Measurements from ENCODE around the gene OXCT1.

OXCT1 gene

DNA sequence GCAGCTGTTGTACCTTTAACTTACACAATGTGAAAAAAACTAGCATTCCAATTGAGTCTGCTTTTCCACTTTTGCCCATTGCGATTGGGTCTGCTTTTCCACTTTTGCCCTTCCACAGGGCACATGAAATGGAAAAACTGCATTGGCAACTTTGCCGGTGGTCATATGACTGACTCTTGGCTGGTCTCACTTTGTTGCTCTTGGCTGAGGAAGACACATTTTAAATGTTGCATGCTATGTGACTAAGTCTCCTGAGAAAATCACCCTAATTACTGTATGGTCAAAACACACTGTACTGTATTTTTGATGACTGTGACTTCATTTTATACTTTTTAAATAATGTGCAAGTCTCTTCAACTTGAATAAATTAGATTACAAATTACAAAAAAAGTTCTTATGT lies 1.6 kb upstream of the OXCT1 start:
- DNase-seq (ENCODE audit: low read depth) = peak; percentile 40
- no peak for TF ChIP-seq CTCF (conservative IDR thresholded peaks at IDR 0.05; ENCODE audit: low read depth, low read length)
- H3K4me3 ChIP-seq (ENCODE audit: low read depth, low read length) = no peak overlapping the region

GRCh38 chr5:41870627-41871048 lies 413 bp upstream of the OXCT1 start:
- no peak for TF ChIP-seq CTCF (conservative IDR thresholded peaks at IDR 0.05; ENCODE audit: low read depth, low read length)
- peak overlapping the region; percentile 91 for H3K4me3 ChIP-seq (ENCODE audit: low read depth, low read length)
- no peak for DNase-seq (ENCODE audit: low read depth)

DNA sequence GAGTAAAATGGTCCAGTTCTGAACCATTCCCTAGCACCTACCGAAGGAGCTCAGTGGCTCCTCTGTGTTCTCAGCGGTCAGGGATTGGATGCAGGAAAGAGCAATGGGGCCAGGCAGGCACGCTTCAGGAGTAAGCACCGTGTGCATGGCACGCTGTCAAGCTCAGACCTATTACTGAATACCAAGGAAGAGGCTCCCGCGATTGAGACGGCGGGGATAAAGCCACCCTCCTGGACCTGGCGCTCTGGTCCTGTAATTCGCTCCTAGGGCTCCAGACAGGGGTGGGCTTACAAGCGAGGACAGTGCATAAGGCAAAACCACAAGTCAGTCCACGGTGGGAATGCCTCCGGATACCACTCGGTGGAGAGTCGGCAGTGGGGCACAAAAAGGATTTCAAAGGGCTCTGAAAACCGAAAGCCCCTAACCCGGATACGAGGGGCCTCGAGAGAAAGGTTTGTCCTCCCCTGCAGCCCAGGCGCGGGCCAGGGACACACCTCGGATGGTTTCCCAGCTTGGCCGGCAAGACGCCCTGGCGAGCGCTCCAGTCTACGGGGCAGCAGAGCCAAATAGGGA lies 988 bp downstream of the OXCT1 start:
- no peak for TF ChIP-seq CTCF (conservative IDR thresholded peaks at IDR 0.05; ENCODE audit: low read depth, low read length)
- DNase-seq (ENCODE audit: low read depth) = peak; percentile 25
- peak overlapping the region; percentile 91 for H3K4me3 ChIP-seq (ENCODE audit: low read depth, low read length)

- no peak overlapping the region for H3K4me3 ChIP-seq (ENCODE audit: low read depth, low read length)
- peak; percentile 34 for DNase-seq (ENCODE audit: low read depth)
- no peak for TF ChIP-seq CTCF (conservative IDR thresholded peaks at IDR 0.05; ENCODE audit: low read depth, low read length)
These were observed 6.2 kb downstream of the OXCT1 start for GRCh38 chr5:41863871-41864486.

- no peak for TF ChIP-seq CTCF (conservative IDR thresholded peaks at IDR 0.05; ENCODE audit: low read depth, low read length)
- no peak for DNase-seq (ENCODE audit: low read depth)
- H3K4me3 ChIP-seq (ENCODE audit: low read depth, low read length) = no peak overlapping the region
These were observed 11.3 kb downstream of the OXCT1 start for GRCh38 chr5:41858890-41859289.

GRCh38 chr5:41857989-41858388 lies 12.2 kb downstream of the OXCT1 start:
- no peak for TF ChIP-seq CTCF (conservative IDR thresholded peaks at IDR 0.05; ENCODE audit: low read depth, low read length)
- DNase-seq (ENCODE audit: low read depth) = no peak
- H3K4me3 ChIP-seq (ENCODE audit: low read depth, low read length) = no peak overlapping the region
